ENCODE data around the gene MAOA.
"Not testable (repeated sequence)": the region's sequence is repeated elsewhere in the genome, so short reads cannot be mapped to it uniquely, and the experiment has no call there.

MAOA gene

GRCh38 chrX:43663173-43663572 is 7.1 kb downstream of the MAOA start:
- no peak for DNase-seq (ENCODE audit: low spot score)

- DNase-seq (ENCODE audit: low spot score) = no peak
Observed at GRCh38 chrX:43664258-43664657, 8.2 kb downstream of the MAOA start.

- DNase-seq (ENCODE audit: low spot score) = no peak
Observed at GRCh38 chrX:43664708-43665107, 8.6 kb downstream of the MAOA start.

- DNase-seq (ENCODE audit: low spot score) = no peak
Observed at GRCh38 chrX:43666311-43666912, 10.3 kb downstream of the MAOA start.

GRCh38 chrX:43675965-43676628 is 20.0 kb downstream of the MAOA start:
- not testable (repeated sequence) for DNase-seq (ENCODE audit: low spot score)

- no peak for DNase-seq (ENCODE audit: low spot score)
Observed at GRCh38 chrX:43676971-43677572, 21.0 kb downstream of the MAOA start.

GRCh38 chrX:43677993-43678392 is 21.9 kb downstream of the MAOA start:
- DNase-seq (ENCODE audit: low spot score) = no peak

GRCh38 chrX:43679058-43679457 is 23.0 kb downstream of the MAOA start:
- no peak for DNase-seq (ENCODE audit: low spot score)

GRCh38 chrX:43679778-43680177 is 23.7 kb downstream of the MAOA start:
- DNase-seq (ENCODE audit: low spot score) = no peak

- no peak for DNase-seq (ENCODE audit: low spot score)
Observed at GRCh38 chrX:43682726-43683125, 26.6 kb downstream of the MAOA start.

GRCh38 chrX:43685221-43685620 is 29.1 kb downstream of the MAOA start:
- DNase-seq (ENCODE audit: low spot score) = no peak

GRCh38 chrX:43688586-43688985 is 32.5 kb downstream of the MAOA start:
- DNase-seq (ENCODE audit: low spot score) = no peak

GRCh38 chrX:43693602-43694406 is 37.7 kb downstream of the MAOA start:
- no peak for DNase-seq (ENCODE audit: low spot score)

- no peak for DNase-seq (ENCODE audit: low spot score)
Observed at GRCh38 chrX:43699475-43699874, 43.4 kb downstream of the MAOA start.

GRCh38 chrX:43702079-43702524 is 46.0 kb downstream of the MAOA start:
- no peak for DNase-seq (ENCODE audit: low spot score)

- DNase-seq (ENCODE audit: low spot score) = no peak
Observed at GRCh38 chrX:43702660-43703059, 46.6 kb downstream of the MAOA start.

GRCh38 chrX:43703211-43703791 is 47.2 kb downstream of the MAOA start:
- DNase-seq (ENCODE audit: low spot score) = no peak

- no peak for DNase-seq (ENCODE audit: low spot score)
Observed at GRCh38 chrX:43706786-43707370, 50.8 kb downstream of the MAOA start.

GRCh38 chrX:43707812-43708548 is 51.9 kb downstream of the MAOA start:
- DNase-seq (ENCODE audit: low spot score) = no peak

- no peak for DNase-seq (ENCODE audit: low spot score)
Observed at GRCh38 chrX:43716144-43716543, 60.0 kb downstream of the MAOA start.

- no peak for DNase-seq (ENCODE audit: low spot score)
Observed at GRCh38 chrX:43716696-43717095, 60.6 kb downstream of the MAOA start.
